HEK293 (cell line): ENCODE measurements around the gene ZNF460.

ENCODE experiments used
- CTCF ChIA-PET: fragments of 350-600 bp; formaldehyde crosslinking; extraction: SDS; loops from one replicate; lab custom pipeline; 2021; ENCODE audit warnings: antibody characterized with exemption; lab: Yijun Ruan, JAX
- POLR2A ChIA-PET: fragments of 300-600 bp; formaldehyde crosslinking; extraction: SDS; loops from one replicate; lab custom pipeline; 2020; ENCODE audit warnings: antibody characterized with exemption, inconsistent platforms; lab: Yijun Ruan, JAX
- H3K27ac ChIP-seq: fragments of 200-500 bp; sonication (Bioruptor generic); 2 replicates; pipeline ENCODE4 v1.5.1; 2014; ENCODE audit warnings: low read depth, low read length, control low read depth, inconsistent platforms; ENCODE audit errors: extremely low read depth
- H3K36me3 ChIP-seq, 2 experiments: fragments of 200-500 bp in 1 of 2; sonication (Bioruptor generic) in 1 of 2; 1 replicate in 1 of 2; 2 replicates in 1 of 2; pipeline ENCODE4 v1.5.1; 2014 to 2017; ENCODE audit warnings: inconsistent platforms in 2 of 2, low read length in 2 of 2; ENCODE audit not compliant: control insufficient read depth in 2 of 2, insufficient read depth in 1 of 2
- H3K4me1 ChIP-seq: fragments of 200-500 bp; sonication (Bioruptor generic); 2 replicates; pipeline ENCODE4 v1.5.1; 2014; ENCODE audit warnings: mild to moderate bottlenecking, low read length, inconsistent platforms; ENCODE audit not compliant: control insufficient read depth, insufficient read depth
- H3K4me3 ChIP-seq: 2 replicates; pipeline ENCODE4 v1.5.1; 2011; ENCODE audit warnings: low read depth, mild to moderate bottlenecking, control low read depth, low read length, moderate library complexity
- H3K9me3 ChIP-seq: fragments of 200-500 bp; sonication (Bioruptor generic); 2 replicates; pipeline ENCODE4 v1.5.1; 2014; ENCODE audit warnings: low read depth, low read length, inconsistent platforms; ENCODE audit not compliant: control insufficient read depth, insufficient read depth
- GLI2 ChIP-seq: fragments of 450-650 bp; formaldehyde crosslinking; IDR thresholded peaks from 2 replicates; pipeline ENCODE4; 2017; ENCODE audit warnings: missing biosample characterization, missing genetic modification characterization, low read depth, borderline replicate concordance
- MYNN ChIP-seq: fragments of 450-650 bp; formaldehyde crosslinking; IDR thresholded peaks from 2 replicates; pipeline ENCODE4 v1.5.1; 2016; ENCODE audit warnings: missing biosample characterization, missing genetic modification characterization, borderline replicate concordance
- ZBTB48 ChIP-seq: fragments of 450-650 bp; formaldehyde crosslinking; IDR thresholded peaks from 2 replicates; pipeline ENCODE4 v1.5.1; 2016; ENCODE audit warnings: missing biosample characterization, missing genetic modification characterization
- ZNF140 ChIP-seq: fragments of 450-650 bp; formaldehyde crosslinking; IDR thresholded peaks from 2 replicates; pipeline ENCODE4 v1.5.1; 2016; ENCODE audit warnings: missing biosample characterization, missing genetic modification characterization
- ZNF157 ChIP-seq: fragments of 450-650 bp; formaldehyde crosslinking; IDR thresholded peaks from 2 replicates; pipeline ENCODE4 v1.5.1; 2016; ENCODE audit warnings: missing biosample characterization, missing genetic modification characterization
- ZNF366 ChIP-seq: fragments of 450-650 bp; formaldehyde crosslinking; conservative IDR thresholded peaks from 2 replicates; pipeline ENCODE4 v1.5.1; 2016; ENCODE audit warnings: missing biosample characterization, missing genetic modification characterization
- ZNF423 ChIP-seq: fragments of 450-650 bp; formaldehyde crosslinking; IDR thresholded peaks from 2 replicates; pipeline ENCODE4 v1.5.1; 2016; ENCODE audit warnings: missing biosample characterization, missing genetic modification characterization
- ZNF473 ChIP-seq: fragments of 450-650 bp; formaldehyde crosslinking; IDR thresholded peaks from 2 replicates; pipeline ENCODE4 v1.5.1; 2017; ENCODE audit warnings: missing biosample characterization, missing genetic modification characterization
- ZNF621 ChIP-seq: fragments of 450-650 bp; formaldehyde crosslinking; IDR thresholded peaks from 2 replicates; pipeline ENCODE4 v1.5.1; 2017; ENCODE audit warnings: missing biosample characterization, missing genetic modification characterization
- ZNF623 ChIP-seq: fragments of 450-650 bp; formaldehyde crosslinking; IDR thresholded peaks from 2 replicates; pipeline ENCODE4 v1.5.1; 2016; ENCODE audit warnings: missing biosample characterization, missing genetic modification characterization
- ZNF624 ChIP-seq: fragments of 450-650 bp; formaldehyde crosslinking; IDR thresholded peaks from 2 replicates; pipeline ENCODE4 v1.5.1; 2017; ENCODE audit warnings: missing biosample characterization, missing genetic modification characterization
- ZNF654 ChIP-seq: fragments of 450-650 bp; formaldehyde crosslinking; IDR thresholded peaks from 2 replicates; pipeline ENCODE4 v1.5.1; 2016; ENCODE audit warnings: low read depth, missing biosample characterization, missing genetic modification characterization
- TF ChIP-seq, protein P1 (sequence below): fragments of 450-650 bp; formaldehyde crosslinking; conservative IDR thresholded peaks from 2 replicates; pipeline ENCODE4 v1.5.1; 2016; ENCODE audit warnings: low read depth, missing biosample characterization, missing genetic modification characterization
- TF ChIP-seq, protein P2 (sequence below): fragments of 450-650 bp; formaldehyde crosslinking; IDR thresholded peaks from 2 replicates; pipeline ENCODE4 v1.5.1; 2016; ENCODE audit warnings: missing biosample characterization, missing genetic modification characterization
- TF ChIP-seq, protein P3 (sequence below): fragments of 450-650 bp; formaldehyde crosslinking; IDR thresholded peaks from 2 replicates; pipeline ENCODE4 v1.5.1; 2016; ENCODE audit warnings: missing biosample characterization, missing genetic modification characterization
- TF ChIP-seq, protein P4 (sequence below): fragments of 450-650 bp; IDR thresholded peaks from 2 replicates; pipeline ENCODE4 v1.5.1; 2018; ENCODE audit warnings: missing biosample characterization, mild to moderate bottlenecking, missing genetic modification characterization
- TF ChIP-seq, protein P5 (sequence below): fragments of 450-650 bp; formaldehyde crosslinking; IDR thresholded peaks from 2 replicates; pipeline ENCODE4 v1.5.1; 2017; ENCODE audit warnings: missing biosample characterization, missing genetic modification characterization

ZNF460 gene

DNA sequence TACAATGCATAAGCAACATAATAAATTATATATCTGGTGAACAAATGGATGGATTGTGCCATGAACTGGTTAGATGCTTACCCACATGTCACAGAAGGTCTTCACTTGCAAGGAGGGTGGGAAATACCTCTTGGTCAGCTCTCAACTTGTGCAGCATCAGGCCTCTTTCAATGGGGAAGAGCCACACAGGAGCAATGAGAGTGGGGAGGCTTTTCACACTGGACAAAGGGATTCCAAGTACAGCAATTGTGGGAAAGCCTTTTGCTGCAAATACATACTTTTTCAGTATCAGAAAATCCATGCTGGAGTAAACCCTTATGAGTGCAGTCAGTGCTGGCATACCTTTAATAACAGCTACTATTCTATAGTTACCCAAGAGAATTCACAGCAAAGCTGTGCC lies 28.2 kb downstream of the ZNF460 start (continued):
- TF ChIP-seq, protein P1, sequence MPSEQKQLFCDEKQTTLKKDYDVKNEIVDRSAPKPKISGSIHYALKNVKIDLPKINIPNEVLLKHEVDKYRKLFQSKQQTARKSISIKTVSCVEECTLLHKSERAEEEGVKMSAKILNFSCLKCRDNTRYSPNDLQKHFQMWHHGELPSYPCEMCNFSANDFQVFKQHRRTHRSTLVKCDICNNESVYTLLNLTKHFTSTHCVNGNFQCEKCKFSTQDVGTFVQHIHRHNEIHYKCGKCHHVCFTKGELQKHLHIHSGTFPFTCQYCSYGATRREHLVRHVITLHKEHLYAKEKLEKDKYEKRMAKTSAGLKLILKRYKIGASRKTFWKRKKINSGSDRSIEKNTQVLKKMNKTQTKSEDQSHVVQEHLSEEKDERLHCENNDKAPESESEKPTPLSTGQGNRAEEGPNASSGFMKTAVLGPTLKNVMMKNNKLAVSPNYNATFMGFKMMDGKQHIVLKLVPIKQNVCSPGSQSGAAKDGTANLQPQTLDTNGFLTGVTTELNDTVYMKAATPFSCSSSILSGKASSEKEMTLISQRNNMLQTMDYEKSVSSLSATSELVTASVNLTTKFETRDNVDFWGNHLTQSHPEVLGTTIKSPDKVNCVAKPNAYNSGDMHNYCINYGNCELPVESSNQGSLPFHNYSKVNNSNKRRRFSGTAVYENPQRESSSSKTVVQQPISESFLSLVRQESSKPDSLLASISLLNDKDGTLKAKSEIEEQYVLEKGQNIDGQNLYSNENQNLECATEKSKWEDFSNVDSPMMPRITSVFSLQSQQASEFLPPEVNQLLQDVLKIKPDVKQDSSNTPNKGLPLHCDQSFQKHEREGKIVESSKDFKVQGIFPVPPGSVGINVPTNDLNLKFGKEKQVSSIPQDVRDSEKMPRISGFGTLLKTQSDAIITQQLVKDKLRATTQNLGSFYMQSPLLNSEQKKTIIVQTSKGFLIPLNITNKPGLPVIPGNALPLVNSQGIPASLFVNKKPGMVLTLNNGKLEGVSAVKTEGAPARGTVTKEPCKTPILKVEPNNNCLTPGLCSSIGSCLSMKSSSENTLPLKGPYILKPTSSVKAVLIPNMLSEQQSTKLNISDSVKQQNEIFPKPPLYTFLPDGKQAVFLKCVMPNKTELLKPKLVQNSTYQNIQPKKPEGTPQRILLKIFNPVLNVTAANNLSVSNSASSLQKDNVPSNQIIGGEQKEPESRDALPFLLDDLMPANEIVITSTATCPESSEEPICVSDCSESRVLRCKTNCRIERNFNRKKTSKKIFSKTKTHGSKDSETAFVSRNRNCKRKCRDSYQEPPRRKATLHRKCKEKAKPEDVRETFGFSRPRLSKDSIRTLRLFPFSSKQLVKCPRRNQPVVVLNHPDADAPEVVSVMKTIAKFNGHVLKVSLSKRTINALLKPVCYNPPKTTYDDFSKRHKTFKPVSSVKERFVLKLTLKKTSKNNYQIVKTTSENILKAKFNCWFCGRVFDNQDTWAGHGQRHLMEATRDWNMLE, result no peak
- TF ChIP-seq, protein P2, sequence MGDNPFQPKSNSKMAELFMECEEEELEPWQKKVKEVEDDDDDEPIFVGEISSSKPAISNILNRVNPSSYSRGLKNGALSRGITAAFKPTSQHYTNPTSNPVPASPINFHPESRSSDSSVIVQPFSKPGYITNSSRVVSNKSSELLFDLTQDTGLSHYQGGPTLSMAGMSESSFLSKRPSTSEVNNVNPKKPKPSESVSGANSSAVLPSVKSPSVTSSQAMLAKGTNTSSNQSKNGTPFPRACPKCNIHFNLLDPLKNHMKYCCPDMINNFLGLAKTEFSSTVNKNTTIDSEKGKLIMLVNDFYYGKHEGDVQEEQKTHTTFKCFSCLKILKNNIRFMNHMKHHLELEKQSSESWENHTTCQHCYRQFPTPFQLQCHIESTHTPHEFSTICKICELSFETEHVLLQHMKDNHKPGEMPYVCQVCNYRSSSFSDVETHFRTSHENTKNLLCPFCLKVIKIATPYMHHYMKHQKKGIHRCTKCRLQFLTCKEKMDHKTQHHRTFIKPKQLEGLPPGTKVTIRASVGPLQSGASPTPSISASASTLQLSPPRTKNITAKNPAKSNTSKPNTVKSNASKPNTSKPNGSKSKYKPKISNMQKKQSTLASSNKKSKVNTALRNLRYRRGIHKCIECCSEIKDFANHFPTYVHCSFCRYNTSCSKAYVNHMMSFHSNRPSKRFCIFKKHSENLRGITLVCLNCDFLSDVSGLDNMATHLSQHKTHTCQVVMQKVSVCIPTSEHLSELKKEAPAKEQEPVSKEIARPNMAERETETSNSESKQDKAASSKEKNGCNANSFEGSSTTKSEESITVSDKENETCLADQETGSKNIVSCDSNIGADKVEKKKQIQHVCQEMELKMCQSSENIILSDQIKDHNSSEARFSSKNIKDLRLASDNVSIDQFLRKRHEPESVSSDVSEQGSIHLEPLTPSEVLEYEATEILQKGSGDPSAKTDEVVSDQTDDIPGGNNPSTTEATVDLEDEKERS (tag by site-specific recombination), result no peak
- TF ChIP-seq ZNF423, result no peak

DNA sequence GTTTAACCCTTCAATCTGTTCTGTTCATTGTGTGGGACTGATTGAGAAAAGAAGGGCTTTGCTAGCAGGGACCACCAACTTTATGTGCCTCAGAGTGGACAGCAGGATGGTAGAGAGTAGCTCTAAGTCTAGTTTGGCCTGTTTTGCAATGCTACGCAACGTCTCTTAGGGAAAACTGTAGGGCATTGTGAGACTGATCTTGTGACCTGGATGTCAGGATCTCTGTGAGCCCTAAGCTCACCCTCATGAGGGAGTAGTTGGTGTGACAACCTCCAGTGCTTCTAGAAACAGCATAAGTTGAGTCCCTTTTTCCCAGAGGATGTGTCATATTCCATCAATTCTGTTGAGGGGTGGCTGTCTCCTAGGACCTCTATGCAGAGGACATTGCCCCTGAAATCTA lies 30.5 kb downstream of the ZNF460 start:
- CTCF ChIA-PET, result interaction anchor here (1.7 kb wide), 1 partner anchor 8 kb away, joined by 5 read pairs; no protein-coding TSS in a partner anchor
- TF ChIP-seq ZNF624 (tag by site-specific recombination) (no peak), ZNF366 (tag by site-specific recombination) (no peak), ZNF140 (tag by site-specific recombination) (no peak), GLI2 (tag by site-specific recombination) (no peak), ZNF621 (tag by site-specific recombination) (no peak)
- TF ChIP-seq, protein P3, sequence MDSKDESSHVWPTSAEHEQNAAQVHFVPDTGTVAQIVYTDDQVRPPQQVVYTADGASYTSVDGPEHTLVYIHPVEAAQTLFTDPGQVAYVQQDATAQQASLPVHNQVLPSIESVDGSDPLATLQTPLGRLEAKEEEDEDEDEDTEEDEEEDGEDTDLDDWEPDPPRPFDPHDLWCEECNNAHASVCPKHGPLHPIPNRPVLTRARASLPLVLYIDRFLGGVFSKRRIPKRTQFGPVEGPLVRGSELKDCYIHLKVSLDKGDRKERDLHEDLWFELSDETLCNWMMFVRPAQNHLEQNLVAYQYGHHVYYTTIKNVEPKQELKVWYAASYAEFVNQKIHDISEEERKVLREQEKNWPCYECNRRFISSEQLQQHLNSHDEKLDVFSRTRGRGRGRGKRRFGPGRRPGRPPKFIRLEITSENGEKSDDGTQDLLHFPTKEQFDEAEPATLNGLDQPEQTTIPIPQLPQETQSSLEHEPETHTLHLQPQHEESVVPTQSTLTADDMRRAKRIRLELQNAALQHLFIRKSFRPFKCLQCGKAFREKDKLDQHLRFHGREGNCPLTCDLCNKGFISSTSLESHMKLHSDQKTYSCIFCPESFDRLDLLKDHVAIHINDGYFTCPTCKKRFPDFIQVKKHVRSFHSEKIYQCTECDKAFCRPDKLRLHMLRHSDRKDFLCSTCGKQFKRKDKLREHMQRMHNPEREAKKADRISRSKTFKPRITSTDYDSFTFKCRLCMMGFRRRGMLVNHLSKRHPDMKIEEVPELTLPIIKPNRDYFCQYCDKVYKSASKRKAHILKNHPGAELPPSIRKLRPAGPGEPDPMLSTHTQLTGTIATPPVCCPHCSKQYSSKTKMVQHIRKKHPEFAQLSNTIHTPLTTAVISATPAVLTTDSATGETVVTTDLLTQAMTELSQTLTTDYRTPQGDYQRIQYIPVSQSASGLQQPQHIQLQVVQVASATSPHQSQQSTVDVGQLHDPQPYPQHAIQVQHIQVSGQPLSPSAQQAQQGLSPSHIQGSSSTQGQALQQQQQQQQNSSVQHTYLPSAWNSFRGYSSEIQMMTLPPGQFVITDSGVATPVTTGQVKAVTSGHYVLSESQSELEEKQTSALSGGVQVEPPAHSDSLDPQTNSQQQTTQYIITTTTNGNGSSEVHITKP (tag by site-specific recombination), result no peak

DNA sequence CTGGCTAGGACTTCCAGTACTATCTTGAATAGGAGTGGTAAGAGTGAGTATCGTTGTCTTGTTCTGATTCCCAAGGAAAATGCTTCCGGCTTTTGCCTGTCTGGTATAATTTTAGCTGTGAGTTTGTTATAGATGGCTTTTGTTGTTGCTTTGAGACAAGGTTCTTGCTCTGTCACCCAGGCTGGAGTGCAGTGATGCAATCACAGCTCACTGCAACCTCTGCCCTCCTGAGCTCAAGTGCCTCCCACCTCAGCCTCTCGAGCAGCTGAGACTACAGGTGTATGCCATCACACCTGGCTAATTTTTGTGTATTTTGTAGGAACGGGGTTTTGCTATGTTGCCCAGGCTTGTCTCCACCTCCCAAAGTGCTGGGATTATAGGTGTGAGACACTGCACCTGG lies 33.9 kb downstream of the ZNF460 start:
- Histone ChIP-seq H3K4me3 (no peak overlapping the region), H3K4me1 (no peaks in the 10 kb centered on the region), H3K27ac (no peak overlapping the region), H3K9me3 (no peaks in the 10 kb centered on the region), H3K36me3 (no peaks in the 10 kb centered on the region)
- CTCF ChIA-PET, result interaction anchor here (0.6 kb wide), 1 partner anchor 8 kb away, joined by 3 read pairs; no protein-coding TSS in a partner anchor
- POLR2A ChIA-PET, result no interaction called here
- TF ChIP-seq MYNN (no peak), ZNF623 (tag by site-specific recombination) (no peak), ZNF157 (no peak), ZNF473 (no peak), ZBTB48 (tag by site-specific recombination) (no peak), ZNF654 (tag by site-specific recombination) (no peak)
- TF ChIP-seq, protein P4, sequence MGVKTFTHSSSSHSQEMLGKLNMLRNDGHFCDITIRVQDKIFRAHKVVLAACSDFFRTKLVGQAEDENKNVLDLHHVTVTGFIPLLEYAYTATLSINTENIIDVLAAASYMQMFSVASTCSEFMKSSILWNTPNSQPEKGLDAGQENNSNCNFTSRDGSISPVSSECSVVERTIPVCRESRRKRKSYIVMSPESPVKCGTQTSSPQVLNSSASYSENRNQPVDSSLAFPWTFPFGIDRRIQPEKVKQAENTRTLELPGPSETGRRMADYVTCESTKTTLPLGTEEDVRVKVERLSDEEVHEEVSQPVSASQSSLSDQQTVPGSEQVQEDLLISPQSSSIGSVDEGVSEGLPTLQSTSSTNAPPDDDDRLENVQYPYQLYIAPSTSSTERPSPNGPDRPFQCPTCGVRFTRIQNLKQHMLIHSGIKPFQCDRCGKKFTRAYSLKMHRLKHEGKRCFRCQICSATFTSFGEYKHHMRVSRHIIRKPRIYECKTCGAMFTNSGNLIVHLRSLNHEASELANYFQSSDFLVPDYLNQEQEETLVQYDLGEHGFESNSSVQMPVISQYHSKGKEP (tag by site-specific recombination), result no peak
- TF ChIP-seq, protein P5, sequence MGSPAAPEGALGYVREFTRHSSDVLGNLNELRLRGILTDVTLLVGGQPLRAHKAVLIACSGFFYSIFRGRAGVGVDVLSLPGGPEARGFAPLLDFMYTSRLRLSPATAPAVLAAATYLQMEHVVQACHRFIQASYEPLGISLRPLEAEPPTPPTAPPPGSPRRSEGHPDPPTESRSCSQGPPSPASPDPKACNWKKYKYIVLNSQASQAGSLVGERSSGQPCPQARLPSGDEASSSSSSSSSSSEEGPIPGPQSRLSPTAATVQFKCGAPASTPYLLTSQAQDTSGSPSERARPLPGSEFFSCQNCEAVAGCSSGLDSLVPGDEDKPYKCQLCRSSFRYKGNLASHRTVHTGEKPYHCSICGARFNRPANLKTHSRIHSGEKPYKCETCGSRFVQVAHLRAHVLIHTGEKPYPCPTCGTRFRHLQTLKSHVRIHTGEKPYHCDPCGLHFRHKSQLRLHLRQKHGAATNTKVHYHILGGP, result no peak

More for the DNA sequence above, 30.5 kb downstream of the ZNF460 start:
- Histone ChIP-seq H3K4me3 (no peak overlapping the region), H3K4me1 (no peaks in the 10 kb centered on the region), H3K36me3 (no peaks in the 10 kb centered on the region), H3K9me3 (no peaks in the 10 kb centered on the region), H3K27ac (no peak overlapping the region)
- POLR2A ChIA-PET, result interaction anchor here (1.1 kb wide), 1 partner anchor 22 kb away, joined by 3 read pairs; no protein-coding TSS in a partner anchor
